Cortex of kidney (tissue), 1 donor: ENCODE results near the gene ZNF497.
"Not testable (repeated sequence)": the region's sequence is repeated elsewhere in the genome, so short reads cannot be mapped to it uniquely, and the experiment has no call there.

Experiments
- DNase-seq: peaks from one replicate; lab custom pipeline; 2025; lab: John Stamatoyannopoulos, UW

ZNF497 gene

GRCh38 chr19:58394821-58395219 is 32.3 kb upstream of the ZNF497 start:
- no peak for DNase-seq

- DNase-seq = no peak
These were observed 31.1 kb upstream of the ZNF497 start for GRCh38 chr19:58393725-58394033.

- no peak for DNase-seq
These were observed 30.6 kb upstream of the ZNF497 start for GRCh38 chr19:58392945-58393724.

- no peak for DNase-seq
These were observed 25.6 kb upstream of the ZNF497 start for GRCh38 chr19:58388175-58388526.

GRCh38 chr19:58387338-58388174 is 25.0 kb upstream of the ZNF497 start:
- no peak for DNase-seq

GRCh38 chr19:58386576-58387337 is 24.2 kb upstream of the ZNF497 start, which contains the start of gene RPS5:
TSS of gene RPS5 (plus strand) at chr19:58387269. CDS start at chr19:58388138, 869 bp downstream.
- no peak for DNase-seq

GRCh38 chr19:58385891-58386575 is 23.5 kb upstream of the ZNF497 start:
- DNase-seq = no peak

GRCh38 chr19:58385313-58385890 is 22.9 kb upstream of the ZNF497 start:
- no peak for DNase-seq

GRCh38 chr19:58382997-58383603 is 20.5 kb upstream of the ZNF497 start:
- no peak for DNase-seq

- DNase-seq = no peak
These were observed 19.1 kb upstream of the ZNF497 start for GRCh38 chr19:58381460-58382212.

- peak; percentile 76 for DNase-seq
These were observed 18.3 kb upstream of the ZNF497 start, which contains the start of gene ZNF837 for GRCh38 chr19:58380662-58381459. TSS of gene ZNF837 (minus strand) at chr19:58381030. CDS start at chr19:58369332, 11,698 bp downstream.

- no peak for DNase-seq
These were observed 17.6 kb upstream of the ZNF497 start for GRCh38 chr19:58380037-58380661.

- DNase-seq = no peak
These were observed 16.7 kb upstream of the ZNF497 start for GRCh38 chr19:58379246-58379645.

- DNase-seq = not testable (repeated sequence)
These were observed 14.2 kb upstream of the ZNF497 start for GRCh38 chr19:58376724-58377123.

GRCh38 chr19:58374200-58374599 is 11.6 kb upstream of the ZNF497 start:
- DNase-seq = no peak

GRCh38 chr19:58372311-58373133 is 10.0 kb upstream of the ZNF497 start:
- no peak for DNase-seq

GRCh38 chr19:58368561-58369360 is 6.2 kb upstream of the ZNF497 start:
- DNase-seq = no peak
